AG04449 (cell line): Measurements from ENCODE around the gene FBXL4.

Experiments used
- CTCF ChIA-PET: fragments of 350-600 bp; formaldehyde crosslinking; extraction: SDS; loops from one replicate; lab custom pipeline; 2021; ENCODE audit warnings: antibody characterized with exemption; lab: Yijun Ruan, JAX
- POLR2A ChIA-PET: fragments of 400-600, 350-600 bp; formaldehyde crosslinking; extraction: SDS; loops from one replicate; lab custom pipeline; 2020; ENCODE audit warnings: antibody characterized with exemption, inconsistent platforms; lab: Yijun Ruan, JAX
- DNase-seq: peaks from one replicate; pipeline ENCODE4 v3.0.0-alpha.2; 2010; ENCODE audit warnings: low read depth, low spot score
- H3K4me3 ChIP-seq: 2 replicates; pipeline ENCODE4 v1.5.1; 2011; ENCODE audit warnings: low read depth, mild to moderate bottlenecking, control low read depth, low read length
- CTCF ChIP-seq: IDR thresholded peaks from one replicate; pipeline ENCODE4 v1.5.1; 2011; ENCODE audit warnings: mild to moderate bottlenecking, moderate library complexity, low read length, control low read depth, inconsistent platforms; ENCODE audit not compliant: insufficient read depth; ENCODE audit errors: missing control alignments

FBXL4 gene

DNA sequence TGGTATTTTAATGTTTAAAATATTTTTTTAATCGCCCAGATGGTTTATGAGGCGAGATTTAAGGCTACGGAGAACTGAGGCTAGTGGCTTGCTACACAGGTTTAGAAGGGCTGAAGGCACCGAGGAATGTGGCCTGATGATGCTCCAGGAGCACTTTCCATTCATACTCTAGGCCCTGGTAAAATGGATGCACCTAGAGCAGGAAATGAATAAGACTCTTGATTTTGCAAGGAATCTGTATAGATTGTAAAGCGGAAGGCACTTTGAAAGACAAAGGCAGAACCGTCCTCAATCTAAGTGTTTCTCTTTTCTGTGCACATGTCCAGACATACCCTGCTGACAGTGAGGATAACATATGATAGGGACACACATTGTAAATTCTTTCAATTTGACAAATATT lies 83.2 kb downstream of the FBXL4 start:
- TF ChIP-seq CTCF = no peak
- DNase-seq = no peak
- no peak overlapping the region for H3K4me3 ChIP-seq
- CTCF ChIA-PET = interaction anchor here (1.5 kb wide), 1 partner anchor 255 kb away, joined by 4 read pairs; no protein-coding TSS in a partner anchor
- POLR2A ChIA-PET = no interaction called here

GRCh38 chr6:98848539-98849242 lies 99.1 kb downstream of the FBXL4 start:
- no peak for TF ChIP-seq CTCF
- no peak for DNase-seq
- CTCF ChIA-PET = interaction anchor here (1.4 kb wide), 1 partner anchor 13 kb away, joined by 4 read pairs; no protein-coding TSS in a partner anchor
- no peak overlapping the region for H3K4me3 ChIP-seq
- POLR2A ChIA-PET = no interaction called here

GRCh38 chr6:98847779-98848538 lies 99.8 kb downstream of the FBXL4 start:
- peak overlapping the region; percentile 20; the same call in 1 of the 2 replicates for H3K4me3 ChIP-seq
- ChIA-PET POLR2A (no interaction called here), CTCF (interaction anchor here (1.3 to 3.1 kb wide), 3 partner anchors 11 to 1352 kb away, joined by 4 to 42 read pairs (median 6); no protein-coding TSS in a partner anchor)
- no peak for TF ChIP-seq CTCF
- DNase-seq = no peak

- TF ChIP-seq CTCF = no peak
- CTCF ChIA-PET = interaction anchor here (1.0 to 3.1 kb wide), 5 partner anchors 11 to 1351 kb away, joined by 3 to 42 read pairs (median 4); no protein-coding TSS in a partner anchor
- no peak for DNase-seq
- no peak overlapping the region for H3K4me3 ChIP-seq
- POLR2A ChIA-PET = no interaction called here
These were observed 100.3 kb downstream of the FBXL4 start for GRCh38 chr6:98847416-98847778.

DNA sequence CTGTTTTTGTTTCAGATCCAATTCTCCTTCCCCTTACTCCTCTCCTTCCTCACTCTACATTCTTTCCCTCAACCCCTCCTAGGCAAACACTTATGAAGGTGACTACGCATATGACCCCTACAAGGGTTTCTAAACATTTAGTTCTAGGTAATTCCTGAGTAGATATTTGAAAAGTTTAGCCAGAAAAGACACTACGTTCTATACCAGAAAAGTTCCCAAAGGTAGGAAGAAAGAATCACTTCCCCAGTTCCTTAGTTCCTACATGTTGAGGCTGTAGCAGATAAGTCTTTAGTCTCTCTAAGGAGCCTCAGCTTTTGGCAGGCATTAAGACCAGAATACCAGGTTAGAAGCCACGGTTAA lies 101.7 kb downstream of the FBXL4 start:
- ChIA-PET CTCF (interaction anchor here (0.9 to 3.1 kb wide), 11 partner anchors 10 to 1769 kb away, joined by 3 to 42 read pairs (median 4); no protein-coding TSS in a partner anchor), POLR2A (no interaction called here)
- TF ChIP-seq CTCF = no peak
- DNase-seq = no peak
- H3K4me3 ChIP-seq = no peak overlapping the region
